Upper lobe of left lung (tissue), 4 donors: ENCODE data around the gene DPP6.

Experiments used
- EP300 ChIP-seq, 4 donors: sonication (generic); formaldehyde crosslinking; IDR thresholded peaks; one replicate each; pipeline ENCODE4 v1.5.1; 2017; ENCODE audit warnings: antibody characterized with exemption in 4 of 4, control low read depth in 2 of 4
- POLR2AphosphoS5 ChIP-seq, 2 donors: sonication (generic); formaldehyde crosslinking; IDR thresholded peaks; one replicate each; pipeline ENCODE4 v1.5.1; 2017; ENCODE audit warnings: antibody characterized with exemption in 2 of 2
- TF ChIP-seq, protein P1 (sequence below), 6 experiments: fragments of 450-650 bp in 4 of 6; fragments of 200-600 bp in 2 of 6; sonication (generic) in 2 of 6; IDR thresholded peaks; one replicate each; pipeline ENCODE4 v1.5.1; 2016 to 2019; ENCODE audit warnings: antibody characterized with exemption in 6 of 6

DNA sequence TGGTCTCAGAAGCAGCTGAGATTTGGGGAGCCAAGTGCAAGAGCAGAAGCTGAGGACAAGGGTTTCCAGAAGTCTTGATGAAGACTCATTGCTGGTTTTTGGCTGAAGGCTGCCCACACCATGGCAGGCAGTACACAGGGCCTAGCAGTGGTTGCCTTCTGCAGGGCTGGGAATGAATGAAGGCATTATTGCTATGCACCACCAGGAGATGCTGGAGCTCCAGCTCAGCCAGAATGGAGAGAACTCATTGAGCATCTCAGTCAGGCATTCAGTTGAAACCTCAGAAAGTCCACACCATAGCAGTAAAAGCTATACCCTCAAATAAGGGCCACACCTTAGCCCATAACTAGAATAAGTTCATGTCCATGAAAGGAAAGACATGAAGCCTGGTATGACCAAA is 190.5 kb downstream of the DPP6 start:
- TF ChIP-seq, protein P1, sequence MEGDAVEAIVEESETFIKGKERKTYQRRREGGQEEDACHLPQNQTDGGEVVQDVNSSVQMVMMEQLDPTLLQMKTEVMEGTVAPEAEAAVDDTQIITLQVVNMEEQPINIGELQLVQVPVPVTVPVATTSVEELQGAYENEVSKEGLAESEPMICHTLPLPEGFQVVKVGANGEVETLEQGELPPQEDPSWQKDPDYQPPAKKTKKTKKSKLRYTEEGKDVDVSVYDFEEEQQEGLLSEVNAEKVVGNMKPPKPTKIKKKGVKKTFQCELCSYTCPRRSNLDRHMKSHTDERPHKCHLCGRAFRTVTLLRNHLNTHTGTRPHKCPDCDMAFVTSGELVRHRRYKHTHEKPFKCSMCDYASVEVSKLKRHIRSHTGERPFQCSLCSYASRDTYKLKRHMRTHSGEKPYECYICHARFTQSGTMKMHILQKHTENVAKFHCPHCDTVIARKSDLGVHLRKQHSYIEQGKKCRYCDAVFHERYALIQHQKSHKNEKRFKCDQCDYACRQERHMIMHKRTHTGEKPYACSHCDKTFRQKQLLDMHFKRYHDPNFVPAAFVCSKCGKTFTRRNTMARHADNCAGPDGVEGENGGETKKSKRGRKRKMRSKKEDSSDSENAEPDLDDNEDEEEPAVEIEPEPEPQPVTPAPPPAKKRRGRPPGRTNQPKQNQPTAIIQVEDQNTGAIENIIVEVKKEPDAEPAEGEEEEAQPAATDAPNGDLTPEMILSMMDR (IDR thresholded peaks at IDR 0.05): no peak
- TF ChIP-seq POLR2AphosphoS5 (IDR thresholded peaks at IDR 0.05) (no peak), EP300 (IDR thresholded peaks at IDR 0.05) (no peak)
